MM.1S (cell line): Measurements from ENCODE around the gene TBC1D25.

Source experiments
- DNase-seq: peaks from one replicate; pipeline ENCODE4 v3.0.0-alpha.2; 2015
- H2AFZ ChIP-seq: fragments of 300-600 bp; sonication (generic); 2 replicates; pipeline ENCODE4 v1.6.0; 2016; ENCODE audit warnings: antibody characterized with exemption, low read length
- H3F3A ChIP-seq: fragments of 300-600 bp; sonication (generic); 2 replicates; pipeline ENCODE4 v1.6.1; 2016; ENCODE audit warnings: mild to moderate bottlenecking, antibody characterized with exemption, low read length, moderate library complexity, mixed read lengths; ENCODE audit not compliant: insufficient read depth
- H3K27ac ChIP-seq: fragments of 300-600 bp; sonication (generic); 2 replicates; pipeline ENCODE4 v1.5.1; 2016; ENCODE audit warnings: mild to moderate bottlenecking, low read length
- H3K27me3 ChIP-seq: fragments of 300-600 bp; sonication (generic); replicated peaks from 2 replicates; pipeline ENCODE4 v1.6.0; 2016; ENCODE audit warnings: low read length; ENCODE audit not compliant: insufficient read depth
- H3K36me3 ChIP-seq: fragments of 300-600 bp; sonication (generic); replicated peaks from 2 replicates; pipeline ENCODE4 v1.6.1; 2016; ENCODE audit warnings: mild to moderate bottlenecking, low read length, mixed read lengths; ENCODE audit not compliant: insufficient read depth
- H3K4me1 ChIP-seq: fragments of 300-600 bp; sonication (generic); 2 replicates; pipeline ENCODE4 v1.6.1; 2016; ENCODE audit warnings: low read length, mixed read lengths
- H3K4me2 ChIP-seq: fragments of 300-600 bp; sonication (generic); 2 replicates; pipeline ENCODE4 v1.6.0; 2016; ENCODE audit warnings: low read depth, low read length
- H3K4me3 ChIP-seq: fragments of 300-600 bp; sonication (generic); 2 replicates; pipeline ENCODE4 v1.5.1; 2016; ENCODE audit warnings: low read length, mixed read lengths
- H3K79me2 ChIP-seq: fragments of 300-600 bp; sonication (generic); 2 replicates; pipeline ENCODE4 v1.6.1; 2016; ENCODE audit warnings: mixed run types, low read length, mixed read lengths
- H3K9ac ChIP-seq: fragments of 300-600 bp; sonication (generic); 2 replicates; pipeline ENCODE4 v1.6.1; 2016; ENCODE audit warnings: low read length, mixed read lengths
- H3K9me2 ChIP-seq: fragments of 300-600 bp; sonication (generic); replicated peaks from 2 replicates; pipeline ENCODE4 v1.6.1; 2016; ENCODE audit warnings: mild to moderate bottlenecking, low read length, mixed read lengths; ENCODE audit not compliant: insufficient read depth
- H3K9me3 ChIP-seq: fragments of 300-600 bp; sonication (generic); replicated peaks from 2 replicates; pipeline ENCODE4 v1.6.1; 2016; ENCODE audit warnings: mild to moderate bottlenecking, low read length, mixed read lengths; ENCODE audit not compliant: insufficient read depth
- H4K20me1 ChIP-seq: fragments of 300-600 bp; sonication (generic); 2 replicates; pipeline ENCODE4 v1.6.1; 2016; ENCODE audit warnings: mild to moderate bottlenecking, low read length, moderate library complexity, mixed read lengths; ENCODE audit not compliant: insufficient read depth
- EZH2 ChIP-seq: fragments of 300-600 bp; sonication (generic); optimal IDR thresholded peaks from 2 replicates; pipeline ENCODE3; 2017; ENCODE audit warnings: low read depth, mild to moderate bottlenecking, antibody characterized with exemption, low read length, mixed read lengths
- EZH2phosphoT487 ChIP-seq: fragments of 300-600 bp; sonication (generic); IDR thresholded peaks from 2 replicates; pipeline ENCODE4 v1.6.1; 2018; ENCODE audit warnings: antibody characterized with exemption, low read length
- TF ChIP-seq, protein P1 (sequence below): fragments of 300-600 bp; sonication (generic); IDR thresholded peaks from 2 replicates; pipeline ENCODE4 v1.5.1; 2016; ENCODE audit warnings: antibody characterized with exemption, low read length, mixed read lengths

Gene TBC1D25

GRCh38 chrX:48569958-48570357 lies 30.4 kb downstream of the TBC1D25 start:
- no peak for DNase-seq
- H3K27ac ChIP-seq: no peak overlapping the region
- TF ChIP-seq EZH2phosphoT487: no peak
- TF ChIP-seq, protein P1, sequence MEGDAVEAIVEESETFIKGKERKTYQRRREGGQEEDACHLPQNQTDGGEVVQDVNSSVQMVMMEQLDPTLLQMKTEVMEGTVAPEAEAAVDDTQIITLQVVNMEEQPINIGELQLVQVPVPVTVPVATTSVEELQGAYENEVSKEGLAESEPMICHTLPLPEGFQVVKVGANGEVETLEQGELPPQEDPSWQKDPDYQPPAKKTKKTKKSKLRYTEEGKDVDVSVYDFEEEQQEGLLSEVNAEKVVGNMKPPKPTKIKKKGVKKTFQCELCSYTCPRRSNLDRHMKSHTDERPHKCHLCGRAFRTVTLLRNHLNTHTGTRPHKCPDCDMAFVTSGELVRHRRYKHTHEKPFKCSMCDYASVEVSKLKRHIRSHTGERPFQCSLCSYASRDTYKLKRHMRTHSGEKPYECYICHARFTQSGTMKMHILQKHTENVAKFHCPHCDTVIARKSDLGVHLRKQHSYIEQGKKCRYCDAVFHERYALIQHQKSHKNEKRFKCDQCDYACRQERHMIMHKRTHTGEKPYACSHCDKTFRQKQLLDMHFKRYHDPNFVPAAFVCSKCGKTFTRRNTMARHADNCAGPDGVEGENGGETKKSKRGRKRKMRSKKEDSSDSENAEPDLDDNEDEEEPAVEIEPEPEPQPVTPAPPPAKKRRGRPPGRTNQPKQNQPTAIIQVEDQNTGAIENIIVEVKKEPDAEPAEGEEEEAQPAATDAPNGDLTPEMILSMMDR: no peak
- no peak for TF ChIP-seq EZH2
- no peak overlapping the region for H2AFZ ChIP-seq
- no peak overlapping the region for H3K4me2 ChIP-seq
- H3K4me3 ChIP-seq: no peak overlapping the region
- no peaks in the 10 kb centered on the region for H3K27me3 ChIP-seq
- no peak overlapping the region for H3K9ac ChIP-seq
- H3K4me1 ChIP-seq: no peaks in the 10 kb centered on the region
- H4K20me1 ChIP-seq: no peaks in the 10 kb centered on the region
- H3K79me2 ChIP-seq: peaks cover 5% of the 10 kb centered on the region
- no peaks in the 10 kb centered on the region for H3K36me3 ChIP-seq
- H3K9me3 ChIP-seq: no peaks in the 10 kb centered on the region
- no peaks in the 10 kb centered on the region for H3K9me2 ChIP-seq
- H3F3A ChIP-seq: 0 out of 2 replicates have a peak, but pooled peaks cover 1% of the 10 kb centered on the region

GRCh38 chrX:48573690-48574269 lies 34.3 kb downstream of the TBC1D25 start:
- Histone ChIP-seq H4K20me1 (no peaks in the 10 kb centered on the region), H3K36me3 (no peaks in the 10 kb centered on the region; the same call in 1 of the 2 replicates), H2AFZ (peak overlapping the region; percentile 94), H3K79me2 (peaks cover 20% of the 10 kb centered on the region), H3K27me3 (no peaks in the 10 kb centered on the region), H3F3A (peaks cover 20% of the 10 kb centered on the region), H3K9me3 (no peaks in the 10 kb centered on the region), H3K4me1 (0 out of 2 replicates have a peak, but pooled peaks cover 4% of the 10 kb centered on the region), H3K27ac (peak overlapping the region; percentile 95; the same call in 1 of the 2 replicates), H3K4me2 (peak overlapping the region; percentile 80), H3K4me3 (peak overlapping the region; percentile 99), H3K9ac (peak overlapping the region; percentile 100), H3K9me2 (no peaks in the 10 kb centered on the region)
- TF ChIP-seq EZH2 (no peak), EZH2phosphoT487 (no peak)
- TF ChIP-seq, protein P1: no peak
- no peak for DNase-seq

DNA sequence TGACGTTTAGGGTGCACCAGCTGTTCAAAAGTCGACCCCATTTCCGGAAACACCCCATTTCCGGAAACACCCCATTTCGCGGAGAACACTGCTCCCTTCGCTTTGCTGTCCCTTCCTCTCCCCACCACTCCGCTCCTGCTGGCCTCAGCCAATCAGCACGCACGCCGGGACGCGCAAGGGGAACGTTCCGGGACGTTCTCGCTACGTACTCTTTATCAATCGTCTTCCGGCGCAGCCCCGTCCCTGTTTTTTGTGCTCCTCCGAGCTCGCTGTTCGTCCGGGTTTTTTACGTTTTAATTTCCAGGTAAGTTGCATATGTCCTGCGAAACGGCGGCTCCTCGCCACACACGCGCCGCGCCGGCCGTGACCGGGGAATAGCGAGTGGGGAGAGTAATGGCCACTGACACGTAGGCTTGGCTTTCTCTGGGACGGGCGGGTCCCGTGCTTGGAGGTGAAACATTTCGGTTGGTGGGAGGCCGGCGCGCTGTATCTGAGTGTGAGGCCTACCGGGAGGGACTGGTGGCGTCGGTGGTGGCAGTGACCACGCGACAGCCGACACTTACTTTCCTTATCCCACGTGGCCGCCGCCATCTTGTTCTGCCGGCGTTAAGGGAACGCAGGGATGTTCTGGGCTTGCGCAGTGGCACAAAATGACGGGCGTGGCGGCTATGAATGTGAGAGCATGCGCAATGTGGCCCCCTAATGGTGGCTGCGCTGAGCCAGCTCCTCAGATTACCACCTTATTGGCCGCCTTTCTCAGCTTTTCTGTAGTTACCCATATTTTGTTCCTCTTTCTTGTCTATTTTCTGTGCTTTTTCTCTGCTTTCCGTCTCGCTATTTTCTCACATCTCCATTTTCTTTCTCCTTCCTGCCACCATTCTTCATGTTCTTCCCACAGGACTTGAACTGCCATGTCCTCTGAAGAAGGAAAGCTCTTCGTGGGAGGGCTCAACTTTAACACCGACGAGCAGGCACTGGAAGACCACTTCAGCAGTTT lies 35.1 kb downstream of the TBC1D25 start, which contains the start of gene RBM3:
Gene RBM3 (plus strand): TSS at position 215 of the 997 bp plus-strand sequence. CDS start 697 bp downstream, at position 912.
- H3K4me1 ChIP-seq: 0 out of 2 replicates have a peak, but pooled peaks cover 4% of the 10 kb centered on the region
- H3K79me2 ChIP-seq: peaks cover 20% of the 10 kb centered on the region
- peak within 1 kb of the TSS; percentile 94 for H2AFZ ChIP-seq
- peak; percentile 90 for DNase-seq
- H3K36me3 ChIP-seq: no peaks in the 10 kb centered on the region; the same call in 1 of the 2 replicates
- peak within 1 kb of the TSS; percentile 95 for H3K27ac ChIP-seq
- H3K4me2 ChIP-seq: peak within 1 kb of the TSS; percentile 90
- no peaks in the 10 kb centered on the region for H3K9me3 ChIP-seq
- H3K9ac ChIP-seq: peak within 1 kb of the TSS; percentile 100
- no peaks in the 10 kb centered on the region for H3K27me3 ChIP-seq
- no peaks in the 10 kb centered on the region for H3K9me2 ChIP-seq
- TF ChIP-seq EZH2: no peak
- TF ChIP-seq, protein P1: peak; percentile 31
- no peak for TF ChIP-seq EZH2phosphoT487
- H3F3A ChIP-seq: peaks cover 23% of the 10 kb centered on the region
- peak within 1 kb of the TSS; percentile 99 for H3K4me3 ChIP-seq
- no peaks in the 10 kb centered on the region for H4K20me1 ChIP-seq
